ENCODE data around the gene SPATA24.

SPATA24 gene

DNA sequence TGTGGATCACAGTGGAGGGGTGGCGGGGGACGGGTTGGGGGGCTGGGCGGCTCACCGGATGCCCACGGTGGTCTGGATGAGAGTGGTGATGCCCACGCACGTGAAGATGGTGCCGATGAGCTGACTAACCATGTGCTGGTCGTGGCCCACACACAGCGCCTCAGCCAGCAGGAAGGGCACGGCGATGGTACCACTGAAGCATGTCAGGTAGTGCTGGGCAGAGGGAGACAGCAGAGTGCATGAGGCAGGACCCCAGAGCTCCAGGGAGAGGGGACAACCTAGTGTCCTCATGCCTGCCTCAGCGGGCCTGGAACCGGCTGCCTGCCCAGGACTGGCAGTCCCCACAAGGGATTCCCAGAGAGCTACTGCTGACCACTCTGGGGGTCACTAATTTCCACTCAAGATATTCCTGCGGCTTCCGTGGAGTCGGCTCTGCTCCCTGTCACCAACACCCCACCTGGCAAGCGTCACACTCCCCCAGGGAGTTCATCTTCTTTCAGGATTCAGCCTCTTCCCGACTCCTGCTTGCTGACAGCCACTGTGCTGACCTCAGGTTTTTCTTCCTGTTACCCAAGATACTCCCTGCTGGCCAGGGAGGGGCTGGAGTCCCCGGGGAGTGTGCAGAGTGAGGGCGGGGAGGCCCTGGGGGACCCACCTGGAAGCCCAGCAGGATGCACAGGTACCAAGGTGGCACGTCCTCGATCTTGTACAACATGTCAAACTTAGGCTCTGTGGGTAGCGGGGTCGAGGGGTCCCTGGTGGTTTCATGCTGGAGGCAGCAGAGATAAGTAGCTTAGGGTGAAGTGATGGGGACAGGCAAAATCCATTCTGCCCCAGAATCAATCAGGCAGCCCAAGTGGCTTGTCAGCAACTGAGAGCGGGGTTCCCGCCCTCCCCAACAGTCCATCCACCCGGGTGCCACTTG lies 21.8 kb downstream of the SPATA24 start:
- H3K27ac ChIP-seq (ENCODE audit: insufficient read depth, low read depth, low read length, poor library complexity, severe bottlenecking), result no peak overlapping the region
- no peaks in the 10 kb centered on the region for H3K9me3 ChIP-seq (ENCODE audit: control insufficient read depth, low read length)
- no peaks in the 10 kb centered on the region for H3K36me3 ChIP-seq (ENCODE audit: control insufficient read depth, insufficient read depth, low read length)
- H3K4me3 ChIP-seq (ENCODE audit: insufficient read depth, low read depth, low read length), result no peak overlapping the region
- 93 to 94% methylated on average over 28 of the region's 28 CpGs for WGBS, 2 experiments
- H3K27me3 ChIP-seq (ENCODE audit: control insufficient read depth, insufficient read depth, low read length, poor library complexity, severe bottlenecking), result no peaks in the 10 kb centered on the region
- no peaks in the 10 kb centered on the region for H3K4me1 ChIP-seq (ENCODE audit: control insufficient read depth, insufficient read depth, low read length)

DNA sequence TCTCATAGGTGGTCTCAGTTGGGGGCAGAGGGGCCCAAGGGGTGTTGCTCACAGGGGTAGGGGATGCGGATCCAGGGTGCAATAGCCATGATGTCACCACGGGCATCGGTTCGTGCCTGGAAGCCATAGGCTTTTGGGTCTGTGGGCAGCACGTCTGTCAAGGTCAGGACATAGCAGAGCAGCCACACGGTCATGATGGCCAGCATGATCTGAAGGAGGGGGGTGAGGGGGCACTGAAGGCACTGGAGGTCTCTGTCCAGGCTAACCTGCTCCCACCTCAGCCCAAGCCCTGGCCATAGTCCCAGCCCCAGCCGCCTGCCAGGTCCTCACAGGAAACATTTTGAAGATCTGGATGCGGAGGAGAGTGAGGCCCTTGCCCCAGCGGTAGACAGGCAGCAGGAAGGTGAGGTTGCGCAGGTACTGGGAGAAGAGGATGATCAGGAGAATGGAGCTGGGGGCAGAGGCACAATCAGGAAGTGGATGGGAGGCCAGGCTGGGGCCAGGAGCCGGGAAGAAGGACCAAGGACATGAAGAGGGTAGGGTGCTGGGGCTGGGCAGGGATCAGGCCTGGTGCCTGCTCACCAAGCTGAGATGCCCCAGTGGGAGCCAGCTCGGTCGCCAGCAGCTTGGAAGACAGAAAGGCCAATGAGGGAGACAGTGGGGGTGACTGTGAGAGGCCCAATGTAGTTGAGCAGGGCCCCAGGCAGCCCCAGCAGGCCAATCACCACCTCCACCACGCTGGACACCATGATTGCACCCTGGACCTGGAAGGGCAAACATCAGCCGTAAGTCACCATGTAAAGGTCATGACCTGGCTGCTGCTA lies 24.1 kb downstream of the SPATA24 start:
- Histone ChIP-seq H3K36me3 (ENCODE audit: control insufficient read depth, insufficient read depth, low read length) (no peaks in the 10 kb centered on the region), H3K4me3 (ENCODE audit: insufficient read depth, low read depth, low read length) (no peak overlapping the region), H3K9me3 (ENCODE audit: control insufficient read depth, low read length) (no peaks in the 10 kb centered on the region), H3K4me1 (ENCODE audit: control insufficient read depth, insufficient read depth, low read length) (no peaks in the 10 kb centered on the region), H3K27ac (ENCODE audit: insufficient read depth, low read depth, low read length, poor library complexity, severe bottlenecking) (no peak overlapping the region), H3K27me3 (ENCODE audit: control insufficient read depth, insufficient read depth, low read length, poor library complexity, severe bottlenecking) (no peaks in the 10 kb centered on the region)
- 94% methylated on average over 15 of the region's 15 CpGs for WGBS, 2 experiments

DNA sequence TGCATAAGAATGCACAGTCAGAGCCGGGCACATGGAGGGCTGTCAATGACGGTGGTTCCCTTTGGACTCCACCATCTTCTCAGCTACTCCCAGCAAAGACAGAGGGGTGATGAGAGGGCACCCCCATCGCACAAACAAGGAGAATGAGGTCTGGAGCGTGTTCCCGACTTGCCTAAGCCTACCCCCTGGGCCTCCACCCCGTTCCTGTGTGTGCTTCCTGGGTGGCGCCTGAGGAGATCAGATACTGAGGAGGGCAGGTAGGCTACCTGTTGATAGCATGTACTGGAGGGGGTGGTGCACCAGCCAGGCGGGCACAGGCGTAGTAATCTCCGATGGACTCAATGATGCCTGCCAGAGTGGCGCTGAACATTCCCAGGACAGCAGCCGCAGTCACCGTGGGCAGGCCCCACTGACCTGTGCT lies 24.9 kb downstream of the SPATA24 start:
- H3K9me3 ChIP-seq (ENCODE audit: control insufficient read depth, low read length), result no peaks in the 10 kb centered on the region
- WGBS, 2 experiments, result 96% methylated on average over 13 of the region's 13 CpGs
- H3K36me3 ChIP-seq (ENCODE audit: control insufficient read depth, insufficient read depth, low read length), result no peaks in the 10 kb centered on the region
- no peaks in the 10 kb centered on the region for H3K4me1 ChIP-seq (ENCODE audit: control insufficient read depth, insufficient read depth, low read length)
- no peaks in the 10 kb centered on the region for H3K27me3 ChIP-seq (ENCODE audit: control insufficient read depth, insufficient read depth, low read length, poor library complexity, severe bottlenecking)
- no peak overlapping the region for H3K27ac ChIP-seq (ENCODE audit: insufficient read depth, low read depth, low read length, poor library complexity, severe bottlenecking)
- H3K4me3 ChIP-seq (ENCODE audit: insufficient read depth, low read depth, low read length), result no peak overlapping the region

DNA sequence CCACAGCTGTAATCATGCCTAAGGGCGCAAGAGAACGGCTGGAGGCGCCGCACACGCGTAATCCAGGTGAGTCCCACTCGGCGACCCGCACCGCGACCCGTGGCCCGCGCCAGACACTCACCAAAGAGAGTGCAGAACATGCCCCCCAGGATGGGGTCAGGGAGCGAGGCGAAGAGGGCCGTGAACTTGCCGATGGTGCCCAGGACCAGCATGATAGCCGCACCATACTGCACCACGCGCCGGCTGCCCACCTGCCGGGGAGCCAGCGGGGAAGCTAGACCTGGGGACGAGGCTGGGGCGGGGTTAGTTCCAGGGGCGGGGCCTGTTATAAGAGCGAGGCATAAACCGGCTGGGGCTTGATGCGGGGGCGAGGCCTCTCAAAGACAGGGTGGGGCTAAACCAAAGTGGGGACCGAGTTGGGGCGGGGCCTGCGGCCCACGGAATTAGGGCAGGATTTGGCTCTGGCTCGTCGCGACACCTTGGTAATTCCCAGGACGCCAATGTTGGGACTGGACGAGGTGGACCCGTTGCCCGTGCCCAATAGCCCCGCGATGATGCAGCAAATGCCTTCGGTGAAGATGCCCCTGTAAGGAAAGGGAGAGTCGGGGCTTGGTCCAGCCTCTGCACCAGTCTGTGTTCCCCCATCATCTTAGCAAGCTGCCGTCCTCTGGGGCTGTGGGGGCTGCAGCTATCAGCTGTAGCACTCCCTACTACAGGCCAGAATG lies 25.6 kb downstream of the SPATA24 start:
- WGBS, 2 experiments, result 92 to 93% methylated on average over 47 of the region's 47 CpGs
- Histone ChIP-seq H3K4me3 (ENCODE audit: insufficient read depth, low read depth, low read length) (no peak overlapping the region), H3K27me3 (ENCODE audit: control insufficient read depth, insufficient read depth, low read length, poor library complexity, severe bottlenecking) (no peaks in the 10 kb centered on the region)

DNA sequence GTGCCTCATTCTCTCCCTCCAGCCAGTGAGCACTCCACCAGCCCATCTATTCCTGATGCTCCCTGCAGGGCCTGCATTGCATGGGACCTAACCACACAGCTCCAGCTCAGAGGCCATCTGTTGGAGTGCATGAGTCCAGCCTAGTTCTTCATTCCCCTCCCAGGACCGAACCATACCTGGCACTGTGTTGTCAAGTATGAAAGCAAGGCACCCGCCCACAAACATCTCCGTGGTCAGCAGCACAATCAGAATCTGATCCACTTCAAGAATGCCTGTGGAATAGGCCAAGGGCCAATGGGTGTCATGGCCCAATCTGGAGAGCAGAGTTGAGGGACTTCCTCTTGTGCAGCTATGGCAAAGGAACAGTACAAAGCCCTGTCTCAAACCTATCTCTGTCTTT lies 26.7 kb downstream of the SPATA24 start:
- Histone ChIP-seq H3K36me3 (ENCODE audit: control insufficient read depth, insufficient read depth, low read length) (no peaks in the 10 kb centered on the region), H3K9me3 (ENCODE audit: control insufficient read depth, low read length) (no peaks in the 10 kb centered on the region), H3K27me3 (ENCODE audit: control insufficient read depth, insufficient read depth, low read length, poor library complexity, severe bottlenecking) (no peaks in the 10 kb centered on the region), H3K4me1 (ENCODE audit: control insufficient read depth, insufficient read depth, low read length) (no peaks in the 10 kb centered on the region), H3K27ac (ENCODE audit: insufficient read depth, low read depth, low read length, poor library complexity, severe bottlenecking) (no peak overlapping the region), H3K4me3 (ENCODE audit: insufficient read depth, low read depth, low read length) (no peak overlapping the region)
- 94 to 95% methylated on average over 3 of the region's 3 CpGs for WGBS, 2 experiments

More for the DNA sequence above, 25.6 kb downstream of the SPATA24 start:
- Histone ChIP-seq H3K9me3 (ENCODE audit: control insufficient read depth, low read length) (no peaks in the 10 kb centered on the region), H3K4me1 (ENCODE audit: control insufficient read depth, insufficient read depth, low read length) (no peaks in the 10 kb centered on the region), H3K36me3 (ENCODE audit: control insufficient read depth, insufficient read depth, low read length) (no peaks in the 10 kb centered on the region), H3K27ac (ENCODE audit: insufficient read depth, low read depth, low read length, poor library complexity, severe bottlenecking) (no peak overlapping the region)

DNA sequence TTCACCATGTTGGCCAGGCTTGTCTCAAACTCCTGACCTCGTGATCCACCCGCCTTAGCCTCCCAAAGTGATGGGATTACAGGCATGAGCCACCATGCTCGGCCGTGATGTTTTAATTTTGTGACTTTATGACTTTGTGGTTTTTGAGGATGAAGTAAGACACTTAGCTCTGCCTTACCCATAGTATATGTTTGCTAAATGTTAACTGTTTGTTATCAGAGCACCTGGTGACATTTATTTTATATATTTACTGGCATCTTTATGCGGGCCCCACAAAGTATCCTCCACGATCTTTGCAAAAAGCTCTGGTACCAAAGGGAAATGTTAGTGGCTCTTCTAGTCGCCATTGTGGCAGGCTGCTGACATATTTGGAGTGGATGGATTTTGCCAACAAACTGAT lies 27.5 kb downstream of the SPATA24 start:
- WGBS, 2 experiments, result 89 to 93% methylated on average over 7 of the region's 7 CpGs
- Histone ChIP-seq H3K4me3 (ENCODE audit: insufficient read depth, low read depth, low read length) (no peak overlapping the region), H3K4me1 (ENCODE audit: control insufficient read depth, insufficient read depth, low read length) (no peaks in the 10 kb centered on the region), H3K36me3 (ENCODE audit: control insufficient read depth, insufficient read depth, low read length) (peaks cover 2% of the 10 kb centered on the region), H3K27ac (ENCODE audit: insufficient read depth, low read depth, low read length, poor library complexity, severe bottlenecking) (no peak overlapping the region), H3K27me3 (ENCODE audit: control insufficient read depth, insufficient read depth, low read length, poor library complexity, severe bottlenecking) (no peaks in the 10 kb centered on the region), H3K9me3 (ENCODE audit: control insufficient read depth, low read length) (no peaks in the 10 kb centered on the region)

DNA sequence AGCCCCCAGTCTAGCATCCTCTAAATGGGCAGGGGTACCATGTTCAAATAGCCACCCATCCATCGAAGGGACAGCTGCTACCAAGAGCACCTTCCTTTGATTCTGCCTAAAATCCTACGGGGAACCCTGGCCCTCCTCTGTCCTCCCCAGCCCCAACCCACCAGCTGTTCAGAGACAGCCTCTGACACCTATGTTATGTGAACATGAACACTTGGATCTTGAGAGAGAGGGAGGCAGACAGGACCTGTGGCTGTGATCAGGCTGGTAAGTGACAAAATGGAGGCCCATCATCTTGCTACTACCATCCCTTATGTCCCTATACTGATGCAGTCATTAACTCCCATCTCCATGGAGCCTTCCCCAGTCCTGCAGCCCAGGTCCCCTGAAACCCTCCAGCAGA lies 29.0 kb downstream of the SPATA24 start:
- Histone ChIP-seq H3K9me3 (ENCODE audit: control insufficient read depth, low read length) (no peaks in the 10 kb centered on the region), H3K27ac (ENCODE audit: insufficient read depth, low read depth, low read length, poor library complexity, severe bottlenecking) (no peak overlapping the region), H3K4me3 (ENCODE audit: insufficient read depth, low read depth, low read length) (no peak overlapping the region), H3K36me3 (ENCODE audit: control insufficient read depth, insufficient read depth, low read length) (peaks cover 9% of the 10 kb centered on the region), H3K27me3 (ENCODE audit: control insufficient read depth, insufficient read depth, low read length, poor library complexity, severe bottlenecking) (no peaks in the 10 kb centered on the region), H3K4me1 (ENCODE audit: control insufficient read depth, insufficient read depth, low read length) (no peaks in the 10 kb centered on the region)
- 90 to 93% methylated on average over 2 of the region's 2 CpGs for WGBS, 2 experiments

DNA sequence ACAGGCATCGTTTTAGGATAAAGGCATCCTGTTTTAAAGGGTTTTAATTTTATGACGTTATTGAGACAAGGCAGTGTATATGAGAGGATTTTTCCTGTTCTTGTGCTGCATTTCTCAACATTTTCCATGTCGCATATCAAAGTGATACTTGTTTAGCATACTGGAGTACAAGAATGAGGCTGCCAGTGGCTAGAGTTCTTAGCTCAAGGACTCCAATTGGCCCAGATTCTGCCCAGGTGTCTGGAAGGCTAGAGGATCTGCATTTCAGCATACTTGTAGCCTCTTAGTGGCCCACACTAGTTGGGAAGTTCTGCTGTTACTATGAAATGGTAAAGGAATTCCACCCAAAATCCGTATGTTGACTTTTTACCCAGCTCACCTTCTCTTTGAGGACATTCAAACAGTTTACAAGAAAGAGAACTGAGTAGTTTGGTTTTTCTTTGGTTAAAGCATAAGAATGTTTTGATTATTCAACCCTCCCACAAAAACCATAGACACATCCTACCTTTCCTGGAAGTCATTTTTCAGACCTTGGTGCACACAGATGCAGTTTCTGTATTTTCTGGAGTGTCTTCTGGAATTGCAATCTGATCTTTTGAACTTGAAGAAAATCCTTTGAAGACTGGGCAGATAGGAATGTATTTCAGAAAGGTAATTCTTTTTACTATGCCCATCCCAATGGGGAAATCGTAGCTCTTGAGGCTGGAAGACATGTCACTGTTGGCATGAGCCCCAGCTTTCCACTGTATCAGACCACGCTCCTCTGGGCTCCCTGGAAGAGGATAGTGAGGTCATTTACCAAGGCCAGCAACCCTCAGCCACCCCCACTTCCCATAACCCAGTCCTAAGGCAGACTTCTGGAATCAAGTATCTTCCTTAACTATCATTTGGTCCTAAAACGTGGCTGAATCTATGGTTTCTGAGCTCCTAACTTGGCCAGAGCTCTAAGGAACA lies 32.1 kb downstream of the SPATA24 start:
- Histone ChIP-seq H3K27ac (ENCODE audit: insufficient read depth, low read depth, low read length, poor library complexity, severe bottlenecking) (no peak overlapping the region), H3K9me3 (ENCODE audit: control insufficient read depth, low read length) (no peaks in the 10 kb centered on the region), H3K36me3 (ENCODE audit: control insufficient read depth, insufficient read depth, low read length) (peaks cover 18% of the 10 kb centered on the region), H3K27me3 (ENCODE audit: control insufficient read depth, insufficient read depth, low read length, poor library complexity, severe bottlenecking) (no peaks in the 10 kb centered on the region), H3K4me3 (ENCODE audit: insufficient read depth, low read depth, low read length) (no peak overlapping the region), H3K4me1 (ENCODE audit: control insufficient read depth, insufficient read depth, low read length) (no peaks in the 10 kb centered on the region)
- 96% methylated on average over 7 of the region's 7 CpGs for WGBS, 2 experiments

DNA sequence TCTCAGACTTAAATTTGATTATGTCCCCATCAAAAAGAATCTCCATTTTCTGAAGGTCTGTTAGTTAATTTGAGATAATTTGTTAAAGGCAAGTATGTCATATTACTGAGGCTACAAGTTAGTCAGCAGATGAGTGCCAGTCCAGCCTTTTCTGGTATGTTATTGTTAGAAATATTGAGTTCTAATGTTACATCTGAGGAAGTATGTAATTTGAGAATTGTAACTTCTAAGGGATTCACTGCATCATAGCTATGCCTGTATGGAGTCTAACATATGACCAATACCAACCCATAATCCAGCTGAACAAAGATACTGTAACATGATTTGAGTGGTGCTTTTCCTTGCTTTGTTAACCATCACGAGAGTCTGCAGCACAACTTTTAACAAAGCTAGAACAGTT lies 34.7 kb downstream of the SPATA24 start:
- Histone ChIP-seq H3K27ac (ENCODE audit: insufficient read depth, low read depth, low read length, poor library complexity, severe bottlenecking) (no peak overlapping the region), H3K36me3 (ENCODE audit: control insufficient read depth, insufficient read depth, low read length) (peaks cover 40% of the 10 kb centered on the region)
- 91 to 100% methylated on average over 1 of the region's 1 CpG for WGBS, 2 experiments

More for the DNA sequence above, 34.7 kb downstream of the SPATA24 start:
- Histone ChIP-seq H3K9me3 (ENCODE audit: control insufficient read depth, low read length) (no peaks in the 10 kb centered on the region), H3K27me3 (ENCODE audit: control insufficient read depth, insufficient read depth, low read length, poor library complexity, severe bottlenecking) (no peaks in the 10 kb centered on the region), H3K4me1 (ENCODE audit: control insufficient read depth, insufficient read depth, low read length) (no peaks in the 10 kb centered on the region), H3K4me3 (ENCODE audit: insufficient read depth, low read depth, low read length) (no peak overlapping the region)
